Measurements from ENCODE around the gene ZDHHC24. TPM values are rescaled to one million over a fixed set of nuclear protein-coding genes. Genes with fewer than 3 reads are reported as not detected.

Gene ZDHHC24
- total RNA-seq, 4 donors from 2014 or later, result 0.29 to 11.9 (median 8.9) TPM

- H3K9me3 ChIP-seq, result no peaks in the 10 kb centered on the region
- intact Hi-C loops (cut with DNase I; ENCODE audit: low total_unique reads), result no loop called here
Measured at GRCh38 chr11:66539870-66540213, 6.0 kb downstream of the ZDHHC24 start.

GRCh38 chr11:66539170-66539869 is 6.5 kb downstream of the ZDHHC24 start:
- Histone ChIP-seq H3K27ac (no peak overlapping the region), H3K4me3 (no peak overlapping the region), H3K4me1 (peaks cover 0 to 6% of the 10 kb centered on the region in 2 donors), H3K9me3 (no peaks in the 10 kb centered on the region), H3K27me3 (no peaks in the 10 kb centered on the region), H3K36me3 (no peaks in the 10 kb centered on the region)
- no peak for DNase-seq
- TF ChIP-seq POLR2A (IDR thresholded peaks at IDR 0.05) (no peak), CTCF (IDR thresholded peaks at IDR 0.05) (no peak)
- intact Hi-C loops (cut with DNase I; ENCODE audit: low total_unique reads), result no loop called here

More at GRCh38 chr11:66539870-66540213, 6.0 kb downstream of the ZDHHC24 start:
- H3K36me3 ChIP-seq, result no peaks in the 10 kb centered on the region
- no peak for TF ChIP-seq POLR2A (IDR thresholded peaks at IDR 0.05)
- no peak overlapping the region for H3K4me3 ChIP-seq
- peaks cover 0 to 6% of the 10 kb centered on the region in 2 donors for H3K4me1 ChIP-seq
- DNase-seq, result no peak
- no peaks in the 10 kb centered on the region for H3K27me3 ChIP-seq
- H3K27ac ChIP-seq, result no peak overlapping the region

GRCh38 chr11:66532784-66533183 is 13.1 kb downstream of the ZDHHC24 start:
- intact Hi-C loops (cut with DNase I; ENCODE audit: low total_unique reads), result no loop called here
- Histone ChIP-seq H3K27ac (no peak overlapping the region), H3K4me1 (no peaks in the 10 kb centered on the region), H3K36me3 (no peaks in the 10 kb centered on the region), H3K9me3 (no peaks in the 10 kb centered on the region), H3K4me3 (no peak overlapping the region), H3K27me3 (no peaks in the 10 kb centered on the region)
- no peak for DNase-seq
- TF ChIP-seq CTCF (IDR thresholded peaks at IDR 0.05) (no peak), POLR2A (IDR thresholded peaks at IDR 0.05) (no peak)

- Histone ChIP-seq H3K27me3 (no peaks in the 10 kb centered on the region), H3K4me3 (no peak overlapping the region), H3K36me3 (no peaks in the 10 kb centered on the region), H3K27ac (no peak overlapping the region), H3K9me3 (no peaks in the 10 kb centered on the region), H3K4me1 (no peaks in the 10 kb centered on the region)
- DNase-seq, result no peak
- TF ChIP-seq CTCF (IDR thresholded peaks at IDR 0.05) (no peak), POLR2A (IDR thresholded peaks at IDR 0.05) (no peak)
- intact Hi-C loops (cut with DNase I; ENCODE audit: low total_unique reads), result no loop called here
Measured at GRCh38 chr11:66531841-66532240, 14.0 kb downstream of the ZDHHC24 start.

GRCh38 chr11:66530927-66531709 is 14.7 kb downstream of the ZDHHC24 start:
- no peaks in the 10 kb centered on the region for H3K36me3 ChIP-seq
- H3K9me3 ChIP-seq, result no peaks in the 10 kb centered on the region
- H3K27me3 ChIP-seq, result no peaks in the 10 kb centered on the region
- no peak overlapping the region for H3K27ac ChIP-seq
- intact Hi-C loops (cut with DNase I; ENCODE audit: low total_unique reads), result no loop called here
- no peak for DNase-seq
- H3K4me1 ChIP-seq, result no peaks in the 10 kb centered on the region
- H3K4me3 ChIP-seq, result no peak overlapping the region
- TF ChIP-seq POLR2A (IDR thresholded peaks at IDR 0.05), result no peak

GRCh38 chr11:66529655-66530054 is 16.2 kb downstream of the ZDHHC24 start:
- no peaks in the 10 kb centered on the region for H3K9me3 ChIP-seq
- TF ChIP-seq POLR2A (IDR thresholded peaks at IDR 0.05), result no peak
- TF ChIP-seq CTCF (IDR thresholded peaks at IDR 0.05), result no peak
- H3K27me3 ChIP-seq, result no peaks in the 10 kb centered on the region
- no peaks in the 10 kb centered on the region for H3K4me1 ChIP-seq
- no peaks in the 10 kb centered on the region for H3K36me3 ChIP-seq
- intact Hi-C loops (cut with DNase I; ENCODE audit: low total_unique reads), result no loop called here
- no peak overlapping the region for H3K27ac ChIP-seq
- H3K4me3 ChIP-seq, result no peak overlapping the region
- no peak for DNase-seq

Data from uterus (tissue), 4 donors.